ENCODE results near the gene CELSR1.

The CELSR1 gene

DNA sequence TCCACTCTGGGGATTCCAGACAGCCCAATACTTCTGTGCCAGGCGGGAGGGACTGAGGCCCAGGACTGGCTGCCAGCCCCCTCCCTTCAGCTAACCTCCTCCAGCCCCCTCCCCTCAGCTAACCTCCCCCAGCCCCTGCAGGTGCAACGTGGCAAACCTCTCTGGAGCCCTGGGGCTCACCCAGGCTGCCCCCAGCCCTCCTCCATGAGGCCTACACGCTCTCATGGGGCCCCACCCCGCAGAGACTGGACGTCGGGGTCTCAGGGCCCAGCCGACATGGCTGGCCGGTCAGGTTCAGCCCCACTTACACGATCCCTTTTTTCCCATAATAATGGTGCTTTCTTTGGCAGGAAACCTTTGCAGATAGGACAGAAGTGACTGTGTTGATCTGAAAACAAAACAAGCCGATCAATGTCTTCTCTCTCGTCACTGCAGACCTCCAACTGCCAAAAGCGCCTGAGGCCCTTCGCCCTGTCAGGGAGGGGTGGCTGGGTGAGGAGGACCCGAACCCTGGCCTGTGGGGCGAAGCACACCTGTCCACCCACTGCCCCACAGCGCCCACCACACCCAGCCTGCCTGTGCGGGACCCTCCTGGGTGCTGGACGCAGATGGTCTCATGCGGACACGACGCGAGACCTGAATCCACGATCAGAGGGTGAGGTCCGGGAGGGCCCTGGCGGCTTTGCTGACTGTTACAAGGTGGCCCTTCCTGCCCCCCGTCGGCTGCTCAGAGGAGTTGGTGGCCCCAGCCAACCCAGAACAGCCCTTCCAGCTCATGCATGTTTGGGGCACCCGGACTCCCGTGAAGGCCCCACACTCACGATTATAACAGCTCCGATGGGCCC, 168.3 kb downstream of the CELSR1 start:
- Histone ChIP-seq H3K79me1 (ENCODE audit: low read length) (no peaks in the 10 kb centered on the region), H4K8ac (ENCODE audit: low read depth, low read length) (no peak overlapping the region), H3K4me1 (ENCODE audit: control insufficient read depth, low read depth, low read length) (no peaks in the 10 kb centered on the region), H3K18ac (ENCODE audit: low read length) (no peak overlapping the region), H3K4ac (ENCODE audit: low read depth, low read length) (no peak overlapping the region), H4K5ac (ENCODE audit: low read length) (no peak overlapping the region), H2BK5ac (ENCODE audit: low read length) (no peak overlapping the region), H3K23ac (ENCODE audit: low read length) (no peak overlapping the region), H3K79me2 (ENCODE audit: control insufficient read depth, insufficient read depth, low read length) (no peaks in the 10 kb centered on the region), H2AK5ac (ENCODE audit: low read length) (no peak overlapping the region), H3K36me3 (ENCODE audit: control insufficient read depth, insufficient read depth, low read length) (no peaks in the 10 kb centered on the region), H3K9ac (ENCODE audit: low read length) (no peak overlapping the region), H3K4me3 (ENCODE audit: low read length) (no peak overlapping the region), H3K27ac (ENCODE audit: low read depth, low read length) (no peak overlapping the region), H3K4me2 (ENCODE audit: low read length) (no peak overlapping the region), H2BK120ac (ENCODE audit: low read depth, low read length) (no peak overlapping the region), H3K27me3 (ENCODE audit: insufficient read depth, low read length, poor library complexity) (no peaks in the 10 kb centered on the region), H3K56ac (ENCODE audit: low read length) (no peak overlapping the region), H2BK15ac (replicated peaks; ENCODE audit: low read depth) (no peak overlapping the region)
- DNase-seq, result no peak
- WGBS (ENCODE audit: extremely low coverage, insufficient coverage, low lambda C conversion rate), result no CpG with 5 or more reads among the region's 31 CpGs

DNA sequence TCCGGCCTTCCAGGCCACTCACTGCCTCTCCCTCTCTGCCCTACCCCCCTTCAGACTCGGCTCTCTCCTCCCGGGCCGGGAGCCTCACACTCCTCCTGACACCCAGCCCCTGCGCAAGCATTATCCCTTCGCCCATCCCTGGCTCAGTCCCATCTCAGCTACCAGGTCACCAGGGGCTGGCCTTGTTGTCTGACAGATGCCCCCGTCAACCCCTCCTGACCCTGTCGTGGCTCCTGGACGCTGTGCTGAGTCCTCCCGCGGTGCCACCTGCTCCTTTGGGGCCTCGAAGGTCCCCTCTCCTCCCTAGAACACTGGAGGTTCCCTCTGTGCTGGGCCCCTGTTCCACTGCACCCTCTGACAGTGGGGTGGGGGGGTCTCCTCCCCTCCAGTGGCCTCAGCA, 169.0 kb downstream of the CELSR1 start:
- Histone ChIP-seq H3K4me1 (ENCODE audit: control insufficient read depth, low read depth, low read length) (no peaks in the 10 kb centered on the region), H3K56ac (ENCODE audit: low read length) (no peak overlapping the region), H2BK15ac (replicated peaks; ENCODE audit: low read depth) (no peak overlapping the region), H4K8ac (ENCODE audit: low read depth, low read length) (no peak overlapping the region), H2AK5ac (ENCODE audit: low read length) (no peak overlapping the region), H2BK120ac (ENCODE audit: low read depth, low read length) (no peak overlapping the region), H3K18ac (ENCODE audit: low read length) (no peak overlapping the region), H3K4me3 (ENCODE audit: low read length) (no peak overlapping the region), H4K5ac (ENCODE audit: low read length) (no peak overlapping the region), H3K4ac (ENCODE audit: low read depth, low read length) (no peak overlapping the region), H3K79me1 (ENCODE audit: low read length) (no peaks in the 10 kb centered on the region), H3K36me3 (ENCODE audit: control insufficient read depth, insufficient read depth, low read length) (no peaks in the 10 kb centered on the region), H3K27me3 (ENCODE audit: insufficient read depth, low read length, poor library complexity) (no peaks in the 10 kb centered on the region), H3K23ac (ENCODE audit: low read length) (no peak overlapping the region), H3K4me2 (ENCODE audit: low read length) (no peak overlapping the region), H3K9ac (ENCODE audit: low read length) (no peak overlapping the region), H2BK5ac (ENCODE audit: low read length) (no peak overlapping the region), H3K27ac (ENCODE audit: low read depth, low read length) (no peak overlapping the region), H3K79me2 (ENCODE audit: control insufficient read depth, insufficient read depth, low read length) (no peaks in the 10 kb centered on the region)
- no peak for DNase-seq
- no CpG with 5 or more reads among the region's 12 CpGs for WGBS (ENCODE audit: extremely low coverage, insufficient coverage, low lambda C conversion rate)

DNA sequence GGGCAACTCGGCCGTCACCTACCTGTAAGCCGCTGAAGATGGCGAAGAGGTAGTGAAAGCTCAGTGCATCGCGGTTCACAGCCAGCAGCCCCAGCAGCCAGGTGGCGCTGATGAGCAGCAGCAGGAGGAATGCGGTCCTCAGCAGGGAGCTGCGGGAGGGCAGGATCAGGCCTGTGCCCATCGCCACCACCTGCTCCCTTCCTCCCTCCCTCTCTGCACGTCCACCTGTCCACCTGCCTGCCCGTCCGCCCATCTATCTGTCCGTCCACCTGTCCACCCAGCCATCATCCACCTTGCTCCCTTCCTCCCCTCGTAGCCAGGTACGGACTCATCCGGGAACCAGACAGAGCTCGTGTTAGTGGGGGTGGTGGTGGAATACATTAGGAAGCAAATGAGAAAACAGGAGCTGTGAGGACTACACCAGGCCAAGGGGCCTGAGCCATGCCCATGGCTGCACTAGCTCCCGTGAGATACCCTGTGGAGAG, 169.7 kb downstream of the CELSR1 start:
- H3K27ac ChIP-seq (ENCODE audit: low read depth, low read length), result no peak overlapping the region
- no peak overlapping the region for H2BK120ac ChIP-seq (ENCODE audit: low read depth, low read length)
- no peak overlapping the region for H2BK15ac ChIP-seq (replicated peaks; ENCODE audit: low read depth)
- no peaks in the 10 kb centered on the region for H3K36me3 ChIP-seq (ENCODE audit: control insufficient read depth, insufficient read depth, low read length)
- DNase-seq, result peak; percentile 79
- H2BK5ac ChIP-seq (ENCODE audit: low read length), result no peak overlapping the region
- WGBS (ENCODE audit: extremely low coverage, insufficient coverage, low lambda C conversion rate), result no CpG with 5 or more reads among the region's 19 CpGs
- no peak overlapping the region for H3K9ac ChIP-seq (ENCODE audit: low read length)
- H3K27me3 ChIP-seq (ENCODE audit: insufficient read depth, low read length, poor library complexity), result no peaks in the 10 kb centered on the region
- no peak overlapping the region for H3K4me2 ChIP-seq (ENCODE audit: low read length)
- H3K79me1 ChIP-seq (ENCODE audit: low read length), result no peaks in the 10 kb centered on the region
- H3K4me1 ChIP-seq (ENCODE audit: control insufficient read depth, low read depth, low read length), result no peaks in the 10 kb centered on the region
- no peak overlapping the region for H3K18ac ChIP-seq (ENCODE audit: low read length)
- H3K79me2 ChIP-seq (ENCODE audit: control insufficient read depth, insufficient read depth, low read length), result no peaks in the 10 kb centered on the region
- no peak overlapping the region for H3K4me3 ChIP-seq (ENCODE audit: low read length)
- H2AK5ac ChIP-seq (ENCODE audit: low read length), result no peak overlapping the region
- H3K23ac ChIP-seq (ENCODE audit: low read length), result no peak overlapping the region
- H4K5ac ChIP-seq (ENCODE audit: low read length), result no peak overlapping the region
- no peak overlapping the region for H4K8ac ChIP-seq (ENCODE audit: low read depth, low read length)
- H3K56ac ChIP-seq (ENCODE audit: low read length), result no peak overlapping the region
- H3K4ac ChIP-seq (ENCODE audit: low read depth, low read length), result no peak overlapping the region

DNA sequence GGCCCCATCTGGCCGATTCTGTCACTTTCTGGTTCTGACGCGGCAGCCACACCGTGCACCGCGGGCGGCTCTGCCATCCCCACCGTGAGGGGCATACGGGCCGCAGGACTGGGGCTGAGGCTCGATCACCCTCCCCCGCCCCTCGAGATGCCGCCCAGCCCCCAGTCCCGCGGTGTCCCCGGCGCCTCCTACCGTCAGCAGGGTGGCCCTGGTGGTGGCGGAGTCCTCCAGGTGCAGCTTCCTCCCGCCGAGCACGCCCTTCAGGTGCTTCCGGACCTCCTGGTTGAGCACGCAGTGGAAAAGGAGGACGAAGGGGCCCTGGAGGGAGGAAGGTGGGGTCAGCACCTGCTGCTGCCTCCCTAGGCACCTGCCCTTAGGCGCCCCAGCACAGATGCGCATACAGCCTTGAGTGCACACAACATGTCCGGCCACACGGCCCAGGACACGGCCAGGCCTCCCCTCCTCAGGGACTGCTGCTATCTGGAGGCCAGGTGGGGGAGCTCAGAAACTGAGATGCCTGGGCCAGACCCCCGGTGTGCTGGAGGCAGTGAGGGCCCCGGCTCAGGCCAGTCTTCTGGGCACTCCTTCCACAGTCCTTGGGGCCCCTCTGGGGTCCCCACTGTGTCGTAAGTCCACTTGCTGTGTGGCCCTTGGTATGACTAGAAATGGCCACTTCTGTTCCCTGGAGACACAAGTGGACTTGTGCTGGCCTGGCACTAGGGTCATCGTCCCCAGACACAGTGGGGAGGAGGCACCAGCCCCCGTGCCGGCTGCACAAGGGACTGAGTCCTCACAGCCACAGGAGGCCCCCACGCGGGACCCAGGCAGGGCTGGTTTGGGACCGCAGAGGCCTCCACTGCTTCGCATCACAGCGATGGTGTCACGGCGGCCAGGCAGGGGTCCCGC, 170.4 kb downstream of the CELSR1 start:
- Histone ChIP-seq H3K9ac (ENCODE audit: low read length) (no peak overlapping the region), H3K4me3 (ENCODE audit: low read length) (no peak overlapping the region), H4K5ac (ENCODE audit: low read length) (no peak overlapping the region), H3K36me3 (ENCODE audit: control insufficient read depth, insufficient read depth, low read length) (no peaks in the 10 kb centered on the region), H2AK5ac (ENCODE audit: low read length) (no peak overlapping the region), H2BK5ac (ENCODE audit: low read length) (no peak overlapping the region), H2BK120ac (ENCODE audit: low read depth, low read length) (no peak overlapping the region), H3K79me1 (ENCODE audit: low read length) (no peaks in the 10 kb centered on the region), H3K4me1 (ENCODE audit: control insufficient read depth, low read depth, low read length) (no peaks in the 10 kb centered on the region), H4K8ac (ENCODE audit: low read depth, low read length) (no peak overlapping the region), H3K27me3 (ENCODE audit: insufficient read depth, low read length, poor library complexity) (no peaks in the 10 kb centered on the region), H3K18ac (ENCODE audit: low read length) (no peak overlapping the region), H3K4me2 (ENCODE audit: low read length) (no peak overlapping the region), H3K4ac (ENCODE audit: low read depth, low read length) (no peak overlapping the region), H3K79me2 (ENCODE audit: control insufficient read depth, insufficient read depth, low read length) (no peaks in the 10 kb centered on the region), H3K56ac (ENCODE audit: low read length) (no peak overlapping the region), H3K27ac (ENCODE audit: low read depth, low read length) (no peak overlapping the region), H2BK15ac (replicated peaks; ENCODE audit: low read depth) (no peak overlapping the region), H3K23ac (ENCODE audit: low read length) (no peak overlapping the region)
- no peak for DNase-seq
- WGBS (ENCODE audit: extremely low coverage, insufficient coverage, low lambda C conversion rate), result no CpG with 5 or more reads among the region's 45 CpGs

DNA sequence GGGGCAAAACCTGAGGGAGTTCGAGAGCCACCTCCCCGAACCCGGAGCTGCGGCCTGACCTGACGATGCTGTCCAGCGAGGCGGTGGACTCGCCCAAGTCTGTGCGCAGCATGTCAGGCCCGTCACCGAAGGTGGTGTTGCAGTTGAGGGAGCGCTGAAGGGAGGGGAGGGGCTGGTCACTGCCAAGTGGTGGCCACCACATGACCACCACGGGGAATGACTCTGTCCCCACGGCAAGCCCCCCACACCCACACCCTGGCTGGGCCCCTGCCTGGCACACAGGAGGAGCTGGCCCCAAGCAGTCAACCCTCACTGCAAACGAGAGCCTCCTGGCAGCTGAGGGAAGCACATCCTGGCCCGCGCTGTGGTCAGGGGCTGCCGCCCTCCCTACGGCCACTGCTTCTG, 171.1 kb downstream of the CELSR1 start:
- Histone ChIP-seq H4K5ac (ENCODE audit: low read length) (no peak overlapping the region), H2BK15ac (replicated peaks; ENCODE audit: low read depth) (no peak overlapping the region), H3K23ac (ENCODE audit: low read length) (no peak overlapping the region), H3K4me1 (ENCODE audit: control insufficient read depth, low read depth, low read length) (no peaks in the 10 kb centered on the region), H3K79me2 (ENCODE audit: control insufficient read depth, insufficient read depth, low read length) (no peaks in the 10 kb centered on the region), H3K27me3 (ENCODE audit: insufficient read depth, low read length, poor library complexity) (no peaks in the 10 kb centered on the region), H2BK120ac (ENCODE audit: low read depth, low read length) (no peak overlapping the region), H3K36me3 (ENCODE audit: control insufficient read depth, insufficient read depth, low read length) (no peaks in the 10 kb centered on the region), H3K4ac (ENCODE audit: low read depth, low read length) (no peak overlapping the region), H3K4me2 (ENCODE audit: low read length) (no peak overlapping the region), H3K56ac (ENCODE audit: low read length) (no peak overlapping the region), H3K27ac (ENCODE audit: low read depth, low read length) (no peak overlapping the region), H3K18ac (ENCODE audit: low read length) (no peak overlapping the region), H4K8ac (ENCODE audit: low read depth, low read length) (no peak overlapping the region), H2AK5ac (ENCODE audit: low read length) (no peak overlapping the region), H3K9ac (ENCODE audit: low read length) (no peak overlapping the region), H3K4me3 (ENCODE audit: low read length) (no peak overlapping the region), H3K79me1 (ENCODE audit: low read length) (no peaks in the 10 kb centered on the region), H2BK5ac (ENCODE audit: low read length) (no peak overlapping the region)
- DNase-seq, result no peak
- WGBS (ENCODE audit: extremely low coverage, insufficient coverage, low lambda C conversion rate), result no CpG with 5 or more reads among the region's 19 CpGs

All from mesendoderm (in vitro differentiated cells).